Loucy (cell line): ENCODE results near the gene TCERG1.

Experiments
- EZH2phosphoT487 ChIP-seq: fragments of 200-600 bp; IDR thresholded peaks from 2 replicates; pipeline ENCODE4 v1.6.1; 2018; ENCODE audit warnings: antibody characterized with exemption, mild to moderate bottlenecking, moderate library complexity, borderline replicate concordance
- TF ChIP-seq, protein P1 (sequence below): fragments of 200-600 bp; sonication (generic); conservative IDR thresholded peaks from 2 replicates; pipeline ENCODE4 v1.5.1; 2014; ENCODE audit warnings: mild to moderate bottlenecking, antibody characterized with exemption, low read length

GRCh38 chr5:146426305-146426704 lies 20.8 kb upstream of the TCERG1 start:
- TF ChIP-seq, protein P1, sequence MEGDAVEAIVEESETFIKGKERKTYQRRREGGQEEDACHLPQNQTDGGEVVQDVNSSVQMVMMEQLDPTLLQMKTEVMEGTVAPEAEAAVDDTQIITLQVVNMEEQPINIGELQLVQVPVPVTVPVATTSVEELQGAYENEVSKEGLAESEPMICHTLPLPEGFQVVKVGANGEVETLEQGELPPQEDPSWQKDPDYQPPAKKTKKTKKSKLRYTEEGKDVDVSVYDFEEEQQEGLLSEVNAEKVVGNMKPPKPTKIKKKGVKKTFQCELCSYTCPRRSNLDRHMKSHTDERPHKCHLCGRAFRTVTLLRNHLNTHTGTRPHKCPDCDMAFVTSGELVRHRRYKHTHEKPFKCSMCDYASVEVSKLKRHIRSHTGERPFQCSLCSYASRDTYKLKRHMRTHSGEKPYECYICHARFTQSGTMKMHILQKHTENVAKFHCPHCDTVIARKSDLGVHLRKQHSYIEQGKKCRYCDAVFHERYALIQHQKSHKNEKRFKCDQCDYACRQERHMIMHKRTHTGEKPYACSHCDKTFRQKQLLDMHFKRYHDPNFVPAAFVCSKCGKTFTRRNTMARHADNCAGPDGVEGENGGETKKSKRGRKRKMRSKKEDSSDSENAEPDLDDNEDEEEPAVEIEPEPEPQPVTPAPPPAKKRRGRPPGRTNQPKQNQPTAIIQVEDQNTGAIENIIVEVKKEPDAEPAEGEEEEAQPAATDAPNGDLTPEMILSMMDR, result no peak
- no peak for TF ChIP-seq EZH2phosphoT487
